GM23248 (cell line): Measurements from ENCODE around the gene CREB1. TPM values are rescaled to one million over a fixed set of nuclear protein-coding genes. Genes with fewer than 3 reads are reported as not detected.

Source experiments
- DNase-seq: peaks from one replicate; pipeline ENCODE4 v3.0.0-alpha.2; 2015
- H2AFZ ChIP-seq: fragments of 200-600 bp; sonication (generic); 2 replicates; pipeline ENCODE4 v1.6.1; 2016; ENCODE audit warnings: antibody characterized with exemption
- H3F3A ChIP-seq: fragments of 200-600 bp; sonication (generic); 2 replicates; pipeline ENCODE4 v1.6.1; 2016; ENCODE audit warnings: mild to moderate bottlenecking, antibody characterized with exemption, mixed run types; ENCODE audit not compliant: insufficient read depth
- H3K27ac ChIP-seq: fragments of 200-600 bp; sonication (generic); 2 replicates; pipeline ENCODE4 v1.5.1; 2016; ENCODE audit warnings: mild to moderate bottlenecking
- H3K27me3 ChIP-seq: fragments of 200-600 bp; sonication (generic); replicated peaks from 2 replicates; pipeline ENCODE4 v1.6.1; 2016; ENCODE audit warnings: mild to moderate bottlenecking; ENCODE audit not compliant: insufficient read depth
- H3K36me3 ChIP-seq: fragments of 200-600 bp; sonication (generic); 2 replicates; pipeline ENCODE4 v1.6.1; 2016; ENCODE audit warnings: low read depth, mild to moderate bottlenecking
- H3K4me1 ChIP-seq: fragments of 200-600 bp; sonication (generic); 2 replicates; pipeline ENCODE4 v1.6.1; 2016; ENCODE audit warnings: mild to moderate bottlenecking; ENCODE audit not compliant: insufficient read depth
- H3K4me2 ChIP-seq: fragments of 200-600 bp; sonication (generic); one replicate; pipeline ENCODE4 v1.6.1; 2016; ENCODE audit warnings: mild to moderate bottlenecking; ENCODE audit not compliant: unreplicated experiment
- H3K4me3 ChIP-seq: fragments of 200-600 bp; sonication (generic); 2 replicates; pipeline ENCODE4 v1.5.1; 2016; ENCODE audit warnings: mild to moderate bottlenecking
- H3K79me2 ChIP-seq: fragments of 200-600 bp; sonication (generic); 2 replicates; pipeline ENCODE4 v1.6.1; 2016; ENCODE audit warnings: mild to moderate bottlenecking; ENCODE audit not compliant: insufficient read depth
- H3K9ac ChIP-seq: fragments of 200-600 bp; sonication (generic); 2 replicates; pipeline ENCODE4 v1.6.1; 2016; ENCODE audit warnings: mild to moderate bottlenecking
- H3K9me2 ChIP-seq: fragments of 200-600 bp; sonication (generic); 2 replicates; pipeline ENCODE4 v1.6.1; 2016; ENCODE audit warnings: mixed run types, mild to moderate bottlenecking, moderate library complexity; ENCODE audit not compliant: insufficient read depth
- H3K9me3 ChIP-seq: fragments of 200-600 bp; sonication (generic); one replicate; pipeline ENCODE4 v1.6.1; 2017; ENCODE audit warnings: low read depth
- H4K20me1 ChIP-seq: fragments of 200-600 bp; sonication (generic); 2 replicates; pipeline ENCODE4 v1.6.0; 2016; ENCODE audit not compliant: insufficient read depth
- EZH2 ChIP-seq: fragments of 200-600 bp; sonication (generic); IDR thresholded peaks from 2 replicates; pipeline ENCODE4 v1.6.1; 2018; ENCODE audit warnings: antibody characterized with exemption, mild to moderate bottlenecking; ENCODE audit not compliant: insufficient read depth, poor library complexity, severe bottlenecking
- EZH2phosphoT487 ChIP-seq: fragments of 200-600 bp; sonication (generic); IDR thresholded peaks from 2 replicates; pipeline ENCODE4 v1.6.1; 2018; ENCODE audit warnings: antibody characterized with exemption, moderate library complexity, mild to moderate bottlenecking, low read depth; ENCODE audit not compliant: insufficient read depth
- WGBS, 2 experiments: methylation state at CpG; one replicate each; pipeline ENCODE4 v1.1.6; 2015 to 2017; ENCODE audit warnings: low lambda C conversion rate in 2 of 2, low coverage in 1 of 2; ENCODE audit errors: missing lambda C conversion rate in 2 of 2; 5-methylcytosine and 5-hydroxymethylcytosine counted together
- in situ Hi-C: fragments of 300-500 bp; cut with MboI; formaldehyde crosslinking; loops from 2 replicates; pipeline ENCODE4 v1.15.0; 2020
- polyA plus RNA-seq: library from polyadenylated mRNA; unstranded; fragments of >200 nt; fragmentation: Nextera tagmentation; extraction: Ambion mirVana; gene quantifications from 2 replicates; pipeline ENCODE4 v1.2.1, GENCODE V29; 2016
- total RNA-seq: library from RNA; depleted of rRNA; stranded (reverse); fragments of >200 nt; shearing (Covaris generic); gene quantifications from 2 replicates; pipeline ENCODE4 v1.2.3, GENCODE V29; 2014; rRNA removed

Gene CREB1
- total RNA-seq (44.5 and 71.8 TPM in 2 replicates), polyA plus RNA-seq (35.9 and 37.7 TPM in 2 replicates)

DNA sequence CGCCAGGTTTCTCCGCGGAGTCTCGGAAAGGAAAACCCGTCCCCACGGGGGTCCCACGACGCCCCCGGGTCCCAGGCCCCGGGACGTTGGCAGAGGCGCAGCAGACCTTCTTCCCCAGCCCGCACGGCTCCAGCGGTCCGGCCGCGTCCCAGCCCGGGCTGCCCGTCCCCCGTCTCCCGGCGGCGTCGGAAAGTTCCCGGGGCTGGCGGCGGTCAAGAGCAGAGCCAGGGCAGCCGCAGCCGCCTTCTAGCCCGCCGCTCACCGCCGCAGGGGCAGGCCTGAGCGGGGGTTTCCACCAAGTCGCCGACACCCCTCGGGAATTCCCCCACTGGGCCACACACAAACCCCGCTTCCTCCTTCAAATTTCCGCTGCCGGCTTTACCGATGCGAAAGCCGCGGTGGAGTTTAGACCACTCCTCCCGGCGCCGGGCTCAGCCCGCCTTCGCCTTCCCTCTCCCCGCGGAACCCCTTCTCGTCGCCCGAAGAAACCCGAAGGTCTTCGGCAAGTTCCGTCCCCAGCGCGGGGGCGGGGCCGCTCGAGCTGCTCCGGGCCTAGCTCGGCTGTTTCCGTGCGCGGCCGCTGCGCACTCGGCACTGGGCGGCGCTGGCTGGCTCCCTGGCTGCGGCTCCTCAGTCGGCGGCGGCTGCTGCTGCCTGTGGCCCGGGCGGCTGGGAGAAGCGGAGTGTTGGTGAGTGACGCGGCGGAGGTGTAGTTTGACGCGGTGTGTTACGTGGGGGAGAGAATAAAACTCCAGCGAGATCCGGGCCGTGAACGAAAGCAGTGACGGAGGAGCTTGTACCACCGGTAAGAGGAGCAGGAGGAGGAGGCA is at the start of gene CREB1:
Gene CREB1 (plus strand): TSS at position 633 of the 830 bp plus-strand sequence. CDS start 25,674 bp downstream, outside the sequence.
- no peak for TF ChIP-seq EZH2phosphoT487
- H3K4me3 ChIP-seq, result peak within 1 kb of the TSS; percentile 100
- H3K9me3 ChIP-seq, result no peaks in the 10 kb centered on the region
- WGBS, 2 experiments, result 1 to 2% methylated on average over 75 to 86 of the region's 92 CpGs
- no peaks in the 10 kb centered on the region for H3K27me3 ChIP-seq
- no peaks in the 10 kb centered on the region for H3K36me3 ChIP-seq
- peak within 1 kb of the TSS; percentile 31 for H2AFZ ChIP-seq
- H3K4me2 ChIP-seq, result peak within 1 kb of the TSS; percentile 91
- H3K79me2 ChIP-seq, result peaks cover 57% of the 10 kb centered on the region
- H3K9ac ChIP-seq, result peak within 1 kb of the TSS; percentile 99
- H3F3A ChIP-seq, result peaks cover 15% of the 10 kb centered on the region
- H3K27ac ChIP-seq, result peak within 1 kb of the TSS; percentile 98
- peaks cover 43% of the 10 kb centered on the region for H3K4me1 ChIP-seq
- in situ Hi-C loops, result no loop called here
- H3K9me2 ChIP-seq, result no peaks in the 10 kb centered on the region
- peak; percentile 100 for DNase-seq
- no peaks in the 10 kb centered on the region for H4K20me1 ChIP-seq

DNA sequence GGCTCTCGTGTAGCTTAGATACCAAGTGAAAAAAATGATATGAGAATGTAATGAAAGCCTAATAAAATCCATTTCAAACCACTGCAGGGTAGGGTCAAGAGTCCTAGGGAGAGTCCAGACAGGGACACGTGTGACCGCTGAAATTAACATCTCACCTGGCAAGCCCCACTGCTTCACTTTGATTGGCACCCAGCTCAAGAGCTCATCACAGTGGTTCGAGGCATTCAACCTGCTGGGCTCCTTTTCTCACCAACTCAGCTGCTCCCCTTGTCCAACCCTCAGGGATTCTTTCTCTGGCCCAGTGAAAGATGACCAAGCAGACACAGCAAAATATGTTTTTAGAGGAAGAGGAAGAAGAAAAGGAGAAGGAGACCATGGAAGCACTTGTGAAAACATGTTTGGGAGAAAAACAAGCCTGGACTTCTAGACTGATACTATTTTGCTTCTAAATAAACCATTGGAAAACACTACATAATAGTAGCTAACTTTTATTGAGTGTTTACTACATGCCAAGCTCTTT is 49.2 kb upstream of the CREB1 start:
- H3K4me1 ChIP-seq, result peaks cover 26% of the 10 kb centered on the region
- H3K9me3 ChIP-seq, result no peaks in the 10 kb centered on the region
- H3K9ac ChIP-seq, result no peak overlapping the region
- no peak overlapping the region for H3K27ac ChIP-seq
- no peak for DNase-seq
- H3K4me3 ChIP-seq, result no peak overlapping the region
- in situ Hi-C loops, result loop anchor here (25.0 kb wide), 1 partner anchor 793 kb away; no protein-coding TSS in a partner anchor
- 88 to 90% methylated on average over 4 of the region's 4 CpGs for WGBS, 2 experiments
- H4K20me1 ChIP-seq, result no peaks in the 10 kb centered on the region
- H3K4me2 ChIP-seq, result no peak overlapping the region
- no peaks in the 10 kb centered on the region for H3K36me3 ChIP-seq
- TF ChIP-seq EZH2phosphoT487 (no peak), EZH2 (no peak)
- no peaks in the 10 kb centered on the region for H3K79me2 ChIP-seq
- no peaks in the 10 kb centered on the region for H3K27me3 ChIP-seq
- no peaks in the 10 kb centered on the region for H3K9me2 ChIP-seq
- H3F3A ChIP-seq, result peaks cover 4% of the 10 kb centered on the region
- H2AFZ ChIP-seq, result no peak overlapping the region

DNA sequence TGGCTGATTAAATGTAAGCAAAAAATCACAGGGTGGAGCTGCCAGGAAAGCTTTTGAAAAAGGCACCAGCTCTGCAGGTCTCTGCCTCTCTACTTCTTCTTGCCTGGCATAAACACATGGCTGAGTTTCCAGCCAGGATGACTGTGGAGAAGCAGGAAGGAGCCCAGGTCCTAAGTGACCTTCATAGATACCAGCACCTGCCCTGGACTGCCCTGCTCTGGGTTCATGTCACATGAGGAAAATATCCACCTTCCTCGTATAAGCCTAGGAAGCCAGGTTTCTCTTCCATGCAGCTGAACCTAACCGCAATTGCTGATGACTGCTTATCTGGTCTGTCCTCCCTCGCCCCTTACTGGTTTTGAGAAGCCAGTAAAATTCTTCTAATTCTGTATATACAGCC is 47.8 kb upstream of the CREB1 start:
- Histone ChIP-seq H3K4me2 (no peak overlapping the region), H3K4me1 (peaks cover 21% of the 10 kb centered on the region), H3F3A (no peaks in the 10 kb centered on the region), H3K9ac (no peak overlapping the region), H3K36me3 (no peaks in the 10 kb centered on the region), H3K27me3 (no peaks in the 10 kb centered on the region), H3K27ac (no peak overlapping the region), H3K4me3 (no peak overlapping the region), H3K9me2 (no peaks in the 10 kb centered on the region), H2AFZ (no peak overlapping the region), H3K79me2 (no peaks in the 10 kb centered on the region), H4K20me1 (no peaks in the 10 kb centered on the region), H3K9me3 (no peaks in the 10 kb centered on the region)
- in situ Hi-C loops, result loop anchor here (25.0 kb wide), 1 partner anchor 795 kb away; no protein-coding TSS in a partner anchor
- DNase-seq, result no peak
- WGBS, 2 experiments, result 80 to 83% methylated on average over 3 of the region's 3 CpGs
- TF ChIP-seq EZH2 (no peak), EZH2phosphoT487 (no peak)

DNA sequence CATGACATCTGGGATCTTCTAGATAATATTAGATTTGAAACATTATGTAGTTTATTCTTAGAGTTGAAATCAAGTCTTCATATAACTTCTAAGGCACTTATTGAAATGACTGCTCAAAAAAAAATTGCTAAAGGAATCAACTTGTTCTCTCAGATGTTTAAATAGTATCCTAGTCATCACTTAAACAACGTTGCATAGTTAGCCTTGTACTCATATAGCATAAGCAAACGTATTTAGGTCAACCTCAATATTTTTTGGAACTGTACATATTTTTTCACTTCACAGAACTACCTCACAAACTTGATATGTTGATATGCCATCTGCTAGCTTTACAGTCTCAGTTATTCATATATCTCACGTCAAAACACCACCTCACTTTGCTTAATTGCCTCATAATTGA is 47.1 kb upstream of the CREB1 start:
- Histone ChIP-seq H4K20me1 (no peaks in the 10 kb centered on the region), H3K4me1 (peaks cover 26% of the 10 kb centered on the region), H2AFZ (no peak overlapping the region), H3F3A (no peaks in the 10 kb centered on the region), H3K36me3 (no peaks in the 10 kb centered on the region), H3K9me3 (no peaks in the 10 kb centered on the region), H3K4me2 (no peak overlapping the region), H3K27me3 (no peaks in the 10 kb centered on the region), H3K9me2 (no peaks in the 10 kb centered on the region), H3K9ac (no peak overlapping the region), H3K4me3 (no peak overlapping the region), H3K27ac (no peak overlapping the region), H3K79me2 (no peaks in the 10 kb centered on the region)
- peak; percentile 39 for DNase-seq
- in situ Hi-C loops, result loop anchor here (25.0 kb wide), 1 partner anchor 795 kb away; no protein-coding TSS in a partner anchor
- 64% methylated on average over 3 of the region's 3 CpGs for WGBS, 2 experiments
- TF ChIP-seq EZH2 (no peak), EZH2phosphoT487 (no peak)
